Uterus (tissue), 4 donors: ENCODE results near the gene FHIT. TPM values are rescaled to one million over a fixed set of nuclear protein-coding genes. Genes with fewer than 3 reads are reported as not detected.

ENCODE experiments used
- DNase-seq, 2 donors: peaks; one replicate each; pipeline ENCODE4 v3.0.0-alpha.2; 2019 to 2020
- H3K27ac ChIP-seq, 2 donors: fragments of 200-600 bp; sonication (generic); 1 replicate in 1 of 2; 2 replicates in 1 of 2; pipeline ENCODE4 v1.5.1; 2016 to 2018
- H3K27me3 ChIP-seq, 2 donors: fragments of 200-600 bp; sonication (generic); one replicate each; pipeline ENCODE4 v1.5.1; 2018 to 2019; ENCODE audit warnings: control low read depth in 1 of 2
- H3K36me3 ChIP-seq, 2 donors: fragments of 200-600 bp; sonication (generic); one replicate each; pipeline ENCODE4 v1.5.1; 2019; ENCODE audit warnings: control low read depth in 1 of 2
- H3K4me1 ChIP-seq, 2 donors: fragments of 200-600 bp; sonication (generic); one replicate each; pipeline ENCODE4 v1.5.1; 2018 to 2019; ENCODE audit warnings: control low read depth in 1 of 2
- H3K4me3 ChIP-seq, 2 donors: fragments of 200-600 bp; sonication (generic); 1 replicate in 1 of 2; 2 replicates in 1 of 2; pipeline ENCODE4 v1.5.1; 2018 to 2019; ENCODE audit warnings: mild to moderate bottlenecking in 1 of 2
- H3K9me3 ChIP-seq, 2 donors: fragments of 200-600 bp; sonication (generic); one replicate each; pipeline ENCODE4 v1.5.1; 2019; ENCODE audit warnings: control low read depth in 1 of 2
- CTCF ChIP-seq, 4 experiments: fragments of 200-600 bp in 2 of 4; fragments of 450-650 bp in 2 of 4; sonication (generic) in 2 of 4; IDR thresholded peaks; one replicate each; pipeline ENCODE4 v1.5.1; 2016 to 2019; ENCODE audit warnings: antibody characterized with exemption in 4 of 4, mild to moderate bottlenecking in 2 of 4, moderate library complexity in 1 of 4
- POLR2A ChIP-seq, 2 donors: fragments of 450-650 bp; IDR thresholded peaks; one replicate each; pipeline ENCODE4 v1.6.1; 2016; ENCODE audit warnings: antibody characterized with exemption in 2 of 2, mild to moderate bottlenecking in 1 of 2, moderate library complexity in 1 of 2
- intact Hi-C: fragments of 100-400 bp; cut with DNase I; formaldehyde crosslinking; loops from one replicate; pipeline ENCODE4 v1.15.1; 2023; ENCODE audit warnings: low total_unique reads
- total RNA-seq, 4 donors: library from RNA; depleted of rRNA in 3 of 4; stranded (reverse); fragments of >200 nt in 3 of 4; gene quantifications; one replicate each; pipeline versions ENCODE4 v1.1.0 to v1.2.4, GENCODE V29; 2014 to 2023
- donor health status: DM: yes; HTN: yes; CAD: no.

The FHIT gene
- total RNA-seq, 4 donors from 2014 or later = 1.3 to 15.2 (median 7.3) TPM

GRCh38 chr3:60641354-60641753 is 609.9 kb downstream of the FHIT start:
- Histone ChIP-seq H3K36me3 (no peaks in the 10 kb centered on the region), H3K27ac (no peak overlapping the region), H3K4me1 (no peaks in the 10 kb centered on the region), H3K9me3 (no peaks in the 10 kb centered on the region), H3K4me3 (no peak overlapping the region), H3K27me3 (no peaks in the 10 kb centered on the region)
- intact Hi-C loops = no loop called here
- no peak for TF ChIP-seq POLR2A (IDR thresholded peaks at IDR 0.05)
- no peak for TF ChIP-seq CTCF (IDR thresholded peaks at IDR 0.05)
- no peak for DNase-seq

GRCh38 chr3:60636846-60637245 is 614.4 kb downstream of the FHIT start:
- H3K4me1 ChIP-seq = no peaks in the 10 kb centered on the region
- intact Hi-C loops = no loop called here
- DNase-seq = no peak
- H3K27ac ChIP-seq = no peak overlapping the region
- no peak for TF ChIP-seq CTCF (IDR thresholded peaks at IDR 0.05)
- TF ChIP-seq POLR2A (IDR thresholded peaks at IDR 0.05) = no peak
- no peaks in the 10 kb centered on the region for H3K27me3 ChIP-seq
- H3K36me3 ChIP-seq = no peaks in the 10 kb centered on the region
- H3K9me3 ChIP-seq = no peaks in the 10 kb centered on the region
- no peak overlapping the region for H3K4me3 ChIP-seq

GRCh38 chr3:60633644-60634043 is 617.6 kb downstream of the FHIT start:
- H3K4me1 ChIP-seq = no peaks in the 10 kb centered on the region
- H3K9me3 ChIP-seq = no peaks in the 10 kb centered on the region
- no peaks in the 10 kb centered on the region for H3K27me3 ChIP-seq
- no peak for DNase-seq
- intact Hi-C loops = no loop called here
- TF ChIP-seq CTCF (IDR thresholded peaks at IDR 0.05) (no peak), POLR2A (IDR thresholded peaks at IDR 0.05) (no peak)
- H3K36me3 ChIP-seq = no peaks in the 10 kb centered on the region
- H3K4me3 ChIP-seq = no peak overlapping the region
- no peak overlapping the region for H3K27ac ChIP-seq

- Histone ChIP-seq H3K9me3 (no peaks in the 10 kb centered on the region), H3K36me3 (no peaks in the 10 kb centered on the region), H3K27ac (no peak overlapping the region), H3K4me1 (no peaks in the 10 kb centered on the region), H3K27me3 (no peaks in the 10 kb centered on the region), H3K4me3 (no peak overlapping the region)
- TF ChIP-seq POLR2A (IDR thresholded peaks at IDR 0.05) (no peak), CTCF (IDR thresholded peaks at IDR 0.05) (no peak)
- DNase-seq = no peak
- intact Hi-C loops = no loop called here
These were observed 619.7 kb downstream of the FHIT start for GRCh38 chr3:60631509-60631908.

GRCh38 chr3:60630953-60631352 is 620.3 kb downstream of the FHIT start:
- DNase-seq = no peak
- TF ChIP-seq CTCF (IDR thresholded peaks at IDR 0.05) (no peak), POLR2A (IDR thresholded peaks at IDR 0.05) (no peak)
- Histone ChIP-seq H3K27me3 (no peaks in the 10 kb centered on the region), H3K27ac (no peak overlapping the region), H3K4me1 (no peaks in the 10 kb centered on the region), H3K4me3 (no peak overlapping the region), H3K36me3 (no peaks in the 10 kb centered on the region), H3K9me3 (no peaks in the 10 kb centered on the region)
- intact Hi-C loops = no loop called here
